PC-3 (cell line): ENCODE data around the gene DENND10. TPM values are rescaled to one million over a fixed set of nuclear protein-coding genes. Genes with fewer than 3 reads are reported as not detected.

Experiments
- ATAC-seq: fragments of 200-7000 bp; cut with Tn5 transposase; 2 replicates; pipeline ENCODE4 v1.9.1; 2020; ENCODE audit warnings: mild to moderate bottlenecking, moderate library complexity
- BruUV-seq: library from RNA; stranded (reverse); fragments of 400-500 nt; replicated peaks from 2 replicates; lab custom pipeline; 2021; lab: Mats Ljungman, UMichigan
- CTCF ChIA-PET: fragments of 300-600 bp; sonication (Branson Sonifier 250); formaldehyde crosslinking; loops from one replicate; lab custom pipeline; 2022; ENCODE audit warnings: antibody characterized with exemption; lab: Charles Lee
- POLR2A ChIA-PET: fragments of 300-600 bp; sonication (Branson Sonifier 250); formaldehyde crosslinking; loops from one replicate; lab custom pipeline; 2022; ENCODE audit warnings: antibody characterized with exemption; ENCODE audit not compliant: unreplicated experiment; lab: Charles Lee
- DNase-seq: peaks from one replicate; pipeline ENCODE4 v3.0.0-alpha.2; 2015
- H2AFZ ChIP-seq: fragments of 300-600 bp; sonication (generic); 2 replicates; pipeline ENCODE4 v1.6.0; 2016; ENCODE audit warnings: antibody characterized with exemption, low read length
- H3F3A ChIP-seq: fragments of 300-600 bp; sonication (generic); one replicate; pipeline ENCODE4 v1.6.0; 2017; ENCODE audit warnings: antibody characterized with exemption, low read length, control low read depth, mild to moderate bottlenecking; ENCODE audit not compliant: unreplicated experiment
- H3K27ac ChIP-seq: fragments of 300-600 bp; sonication (generic); 2 replicates; pipeline ENCODE4 v1.5.1; 2016; ENCODE audit warnings: mild to moderate bottlenecking, low read length
- H3K27me3 ChIP-seq: fragments of 300-600 bp; sonication (generic); 2 replicates; pipeline ENCODE4 v1.6.1; 2016; ENCODE audit warnings: low read length, mixed read lengths
- H3K36me3 ChIP-seq: fragments of 300-600 bp; sonication (generic); 2 replicates; pipeline ENCODE4 v1.6.1; 2016; ENCODE audit warnings: low read depth, mixed run types, low read length, mixed read lengths
- H3K4me1 ChIP-seq: fragments of 300-600 bp; sonication (generic); 2 replicates; pipeline ENCODE4 v1.5.1; 2016; ENCODE audit warnings: low read length; ENCODE audit not compliant: insufficient read depth
- H3K4me2 ChIP-seq: fragments of 300-600 bp; sonication (generic); 2 replicates; pipeline ENCODE4 v1.6.0; 2016; ENCODE audit warnings: low read length
- H3K4me3 ChIP-seq: fragments of 300-600 bp; sonication (generic); 2 replicates; pipeline ENCODE4 v1.5.1; 2016; ENCODE audit warnings: mild to moderate bottlenecking, low read length, mixed read lengths
- H3K79me2 ChIP-seq: fragments of 300-600 bp; sonication (generic); 2 replicates; pipeline ENCODE4 v1.6.1; 2017; ENCODE audit warnings: low read length, mixed read lengths
- H3K9ac ChIP-seq: fragments of 300-600 bp; sonication (generic); 2 replicates; pipeline ENCODE4 v1.6.0; 2016; ENCODE audit warnings: mild to moderate bottlenecking, low read length
- H3K9me2 ChIP-seq: fragments of 300-600 bp; sonication (generic); replicated peaks from 2 replicates; pipeline ENCODE4 v1.6.1; 2016; ENCODE audit warnings: mixed run types, low read length, mixed read lengths
- H3K9me3 ChIP-seq: fragments of 300-600 bp; sonication (generic); 2 replicates; pipeline ENCODE4 v1.6.1; 2016; ENCODE audit warnings: low read length, mixed read lengths
- H4K20me1 ChIP-seq: fragments of 300-600 bp; sonication (generic); 2 replicates; pipeline ENCODE4 v1.6.1; 2016; ENCODE audit warnings: low read length, mixed read lengths
- CTCF ChIP-seq: fragments of 300-600 bp; sonication (generic); conservative IDR thresholded peaks from 2 replicates; pipeline ENCODE4 v1.5.1; 2017; ENCODE audit warnings: antibody characterized with exemption, low read depth, mild to moderate bottlenecking, low read length
- EZH2 ChIP-seq: fragments of 300-600 bp; sonication (generic); IDR thresholded peaks from one replicate; pipeline ENCODE4 v1.6.1; 2017; ENCODE audit warnings: antibody characterized with exemption, mild to moderate bottlenecking, low read length; ENCODE audit not compliant: unreplicated experiment
- EZH2phosphoT487 ChIP-seq: fragments of 300-600 bp; sonication (generic); IDR thresholded peaks from 2 replicates; pipeline ENCODE4 v1.6.1; 2018; ENCODE audit warnings: mild to moderate bottlenecking, antibody characterized with exemption, low read length, borderline replicate concordance
- intact Hi-C: fragments of 100-400 bp; cut with micrococcal nuclease; formaldehyde crosslinking; loops from 2 replicates; pipeline ENCODE4 v1.9.0; 2023
- total RNA-seq: library from RNA; depleted of rRNA; stranded (reverse); fragments of >200 nt; gene quantifications from 2 replicates; pipeline ENCODE4 v1.2.3, GENCODE V29; 2014

Gene DENND10
- total RNA-seq, 1 experiment from 2014 or later = 28.9 TPM

DNA sequence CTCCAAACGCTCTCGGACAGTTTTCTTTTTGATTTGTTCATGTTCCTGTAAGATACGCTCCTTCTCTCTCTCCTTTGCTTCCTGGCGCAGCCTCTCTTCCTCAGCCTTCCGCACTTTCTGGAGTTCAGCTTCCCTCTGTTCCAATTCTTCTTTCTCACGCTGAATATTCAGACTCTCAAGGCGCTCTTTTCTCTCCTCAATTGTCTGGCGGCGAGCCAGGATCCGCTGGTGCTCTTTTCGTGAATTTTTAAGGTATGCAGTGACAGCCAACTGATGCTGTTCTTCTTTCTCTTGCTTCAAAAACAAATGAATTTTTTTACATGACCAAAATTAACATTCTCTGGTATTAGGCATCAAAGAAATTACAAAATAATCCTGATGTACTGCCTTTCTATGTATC, 45.9 kb upstream of the DENND10 start:
- Histone ChIP-seq H4K20me1 (no peaks in the 10 kb centered on the region; the same call in 1 of the 2 replicates), H3K4me2 (no peak overlapping the region), H3K36me3 (peaks cover 80% of the 10 kb centered on the region), H2AFZ (no peak overlapping the region), H3K79me2 (peaks cover 36% of the 10 kb centered on the region), H3K27ac (no peak overlapping the region), H3K4me3 (no peak overlapping the region), H3K9me2 (no peaks in the 10 kb centered on the region), H3K9ac (no peak overlapping the region), H3F3A (no peaks in the 10 kb centered on the region), H3K9me3 (no peaks in the 10 kb centered on the region), H3K4me1 (no peaks in the 10 kb centered on the region), H3K27me3 (no peaks in the 10 kb centered on the region)
- ATAC-seq = no peak
- no peak for DNase-seq
- intact Hi-C loops = no loop called here
- CTCF ChIA-PET = no interaction called here
- no peak for TF ChIP-seq EZH2phosphoT487
- no peak for TF ChIP-seq EZH2
- no peak for TF ChIP-seq CTCF
- POLR2A ChIA-PET = no interaction called here
- BruUV-seq = no TSS peak

DNA sequence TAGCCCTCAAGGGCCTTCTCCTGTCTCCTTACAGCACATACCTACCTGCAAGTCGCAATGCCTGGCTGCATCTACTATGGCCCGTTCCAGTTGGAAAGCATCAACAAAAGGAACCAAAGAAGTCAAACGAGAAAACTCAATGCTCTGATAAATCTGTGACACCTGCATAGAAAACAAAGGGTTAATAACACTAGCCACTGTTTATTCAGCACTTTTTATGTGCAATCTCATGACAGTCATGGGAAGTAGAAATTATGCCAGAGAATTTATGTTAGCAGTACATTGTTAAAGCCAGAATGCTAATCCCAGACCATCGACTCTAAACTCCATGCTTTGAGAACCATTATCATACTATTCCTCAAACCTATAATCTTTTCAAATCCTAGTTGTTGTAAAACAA, 44.4 kb upstream of the DENND10 start:
- CTCF ChIA-PET = no interaction called here
- H3K4me3 ChIP-seq = no peak overlapping the region
- intact Hi-C loops = no loop called here
- DNase-seq = no peak
- no peaks in the 10 kb centered on the region for H3K9me3 ChIP-seq
- no peak for ATAC-seq
- no peak overlapping the region for H3K4me2 ChIP-seq
- H3F3A ChIP-seq = no peaks in the 10 kb centered on the region
- no peaks in the 10 kb centered on the region for H3K27me3 ChIP-seq
- peaks cover 85% of the 10 kb centered on the region for H3K36me3 ChIP-seq
- H3K9me2 ChIP-seq = no peaks in the 10 kb centered on the region
- no peak overlapping the region for H3K27ac ChIP-seq
- H3K79me2 ChIP-seq = peaks cover 36% of the 10 kb centered on the region
- TF ChIP-seq EZH2phosphoT487 = no peak
- no peak for TF ChIP-seq CTCF
- TF ChIP-seq EZH2 = no peak
- H3K9ac ChIP-seq = no peak overlapping the region
- POLR2A ChIA-PET = no interaction called here
- BruUV-seq = no TSS peak
- H4K20me1 ChIP-seq = no peaks in the 10 kb centered on the region; the same call in 1 of the 2 replicates
- no peaks in the 10 kb centered on the region for H3K4me1 ChIP-seq
- H2AFZ ChIP-seq = no peak overlapping the region

GRCh38 chr10:119060107-119060506, 43.8 kb upstream of the DENND10 start:
- Histone ChIP-seq H3K27ac (no peak overlapping the region), H3K9me3 (no peaks in the 10 kb centered on the region), H3K9me2 (no peaks in the 10 kb centered on the region), H3K9ac (no peak overlapping the region), H3K27me3 (no peaks in the 10 kb centered on the region), H3F3A (no peaks in the 10 kb centered on the region), H3K4me1 (no peaks in the 10 kb centered on the region), H3K79me2 (peaks cover 40% of the 10 kb centered on the region), H4K20me1 (no peaks in the 10 kb centered on the region; the same call in 1 of the 2 replicates), H2AFZ (no peak overlapping the region), H3K4me2 (no peak overlapping the region), H3K4me3 (no peak overlapping the region), H3K36me3 (peaks cover 81% of the 10 kb centered on the region)
- POLR2A ChIA-PET = no interaction called here
- BruUV-seq = no TSS peak
- TF ChIP-seq CTCF = no peak
- no peak for TF ChIP-seq EZH2phosphoT487
- TF ChIP-seq EZH2 = no peak
- intact Hi-C loops = no loop called here
- CTCF ChIA-PET = no interaction called here
- no peak for DNase-seq
- ATAC-seq = no peak
